NB4 (cell line): ENCODE results near the gene SETD5.

Experiments
- DNase-seq: peaks from one replicate; pipeline ENCODE4 v3.0.0; 2010; ENCODE audit warnings: low read depth
- H3K4me3 ChIP-seq: one replicate; pipeline ENCODE4 v1.5.1; 2011; ENCODE audit warnings: mild to moderate bottlenecking, low read depth, low read length, moderate library complexity
- CTCF ChIP-seq: IDR thresholded peaks from one replicate; pipeline ENCODE4 v1.5.1; 2012; ENCODE audit warnings: low read depth, low read length
- MAX ChIP-seq: IDR thresholded peaks from 2 replicates; pipeline ENCODE4 v1.6.1; 2011; ENCODE audit warnings: low read depth, low read length
- MYC ChIP-seq: IDR thresholded peaks from 2 replicates; pipeline ENCODE4 v1.6.1; 2011; ENCODE audit warnings: low read depth, low read length
- POLR2A ChIP-seq: IDR thresholded peaks from 2 replicates; pipeline ENCODE4 v1.6.1; 2011; ENCODE audit warnings: mild to moderate bottlenecking; ENCODE audit not compliant: insufficient read length; ENCODE audit errors: extremely low read depth

Gene SETD5

GRCh38 chr3:9398700-9399336 is 1.4 kb downstream of the SETD5 start:
- TF ChIP-seq MAX (no peak), MYC (no peak), POLR2A (no peak), CTCF (no peak)
- DNase-seq: peak; percentile 70
- peak overlapping the region; percentile 86 for H3K4me3 ChIP-seq

- TF ChIP-seq MAX: no peak
- TF ChIP-seq POLR2A: no peak
- no peak for TF ChIP-seq MYC
- TF ChIP-seq CTCF: no peak
- peak overlapping the region; percentile 86 for H3K4me3 ChIP-seq
- DNase-seq: no peak
Measured at GRCh38 chr3:9399337-9399703, 1.9 kb downstream of the SETD5 start.

- no peak for TF ChIP-seq CTCF
- no peak for TF ChIP-seq MYC
- TF ChIP-seq POLR2A: no peak
- no peak for TF ChIP-seq MAX
- peak; percentile 80 for DNase-seq
- H3K4me3 ChIP-seq: peak overlapping the region; percentile 86
Measured at GRCh38 chr3:9399746-9400145, 2.3 kb downstream of the SETD5 start.

- peak overlapping the region; percentile 86 for H3K4me3 ChIP-seq
- no peak for DNase-seq
- TF ChIP-seq CTCF: no peak
- no peak for TF ChIP-seq POLR2A
- TF ChIP-seq MYC: no peak
- TF ChIP-seq MAX: no peak
Measured at GRCh38 chr3:9400616-9401015, 3.2 kb downstream of the SETD5 start.

- no peak for DNase-seq
- peak overlapping the region; percentile 86 for H3K4me3 ChIP-seq
- TF ChIP-seq MAX: no peak
- no peak for TF ChIP-seq MYC
- no peak for TF ChIP-seq CTCF
- TF ChIP-seq POLR2A: no peak
Measured at GRCh38 chr3:9401986-9402385, 4.6 kb downstream of the SETD5 start.
